Ramos (cell line): ENCODE data around the gene INTS1.

Experiments used
- in situ Hi-C: fragments of 300-500 bp; cut with MboI; formaldehyde crosslinking; loops from one replicate; pipeline ENCODE4 v1.14.3; 2022; ENCODE audit warnings: low sequenced_read_pairs; ENCODE audit not compliant: unreplicated experiment

Gene INTS1

GRCh38 chr7:1473864-1474512, 30.2 kb downstream of the INTS1 start:
- in situ Hi-C loops: no loop called here

- in situ Hi-C loops: no loop called here
These were observed 33.3 kb downstream of the INTS1 start for GRCh38 chr7:1470901-1471300.

- in situ Hi-C loops: no loop called here
These were observed 35.4 kb downstream of the INTS1 start for GRCh38 chr7:1468643-1469298.

- in situ Hi-C loops: no loop called here
These were observed 36.0 kb downstream of the INTS1 start for GRCh38 chr7:1468203-1468602.

GRCh38 chr7:1466524-1467271, 37.5 kb downstream of the INTS1 start:
- in situ Hi-C loops: no loop called here

GRCh38 chr7:1464694-1465093, 39.5 kb downstream of the INTS1 start:
- in situ Hi-C loops: no loop called here

- in situ Hi-C loops: no loop called here
These were observed 40.4 kb downstream of the INTS1 start for GRCh38 chr7:1463676-1464223.

- in situ Hi-C loops: no loop called here
These were observed 42.4 kb downstream of the INTS1 start for GRCh38 chr7:1461646-1462375.

GRCh38 chr7:1460821-1461645, 43.2 kb downstream of the INTS1 start:
- in situ Hi-C loops: no loop called here

GRCh38 chr7:1459920-1460820, 44.0 kb downstream of the INTS1 start:
- in situ Hi-C loops: no loop called here

GRCh38 chr7:1459512-1459892, 44.7 kb downstream of the INTS1 start:
- in situ Hi-C loops: no loop called here

GRCh38 chr7:1458683-1459511, 45.3 kb downstream of the INTS1 start, which contains the start of gene MICALL2:
TSS of gene MICALL2 (minus strand) at chr7:1459470. CDS start at chr7:1459326, 144 bp downstream.
- in situ Hi-C loops: no loop called here

GRCh38 chr7:1457949-1458682, 46.1 kb downstream of the INTS1 start:
- in situ Hi-C loops: no loop called here

GRCh38 chr7:1457059-1457948, 46.9 kb downstream of the INTS1 start:
- in situ Hi-C loops: no loop called here

GRCh38 chr7:1455955-1456354, 48.2 kb downstream of the INTS1 start:
- in situ Hi-C loops: no loop called here
